Stimulated activated CD4-positive, alpha-beta T cell treated with anti-CD3 and anti-CD28 coated beads, TNF-alpha, amount 100 ng/mL, for 4 hours (primary cell): ENCODE measurements around the gene TSEN54.
A peak's percentile ranks its signal among the peaks of the same experiment; 100 is the strongest.
"Not testable (repeated sequence)": the region's sequence is repeated elsewhere in the genome, so short reads cannot be mapped to it uniquely, and the experiment has no call there.

Source experiments
- DNase-seq, 3 experiments: peaks; one replicate each; pipeline ENCODE4 v3.0.0-alpha.2; 2020; ENCODE audit warnings: low read depth in 3 of 3

The TSEN54 gene

GRCh38 chr17:75518201-75518600, 1.9 kb downstream of the TSEN54 start:
- no peak for DNase-seq

GRCh38 chr17:75518983-75519537, 2.7 kb downstream of the TSEN54 start:
- DNase-seq: no peak

GRCh38 chr17:75520413-75520812, 4.1 kb downstream of the TSEN54 start:
- not testable (repeated sequence) for DNase-seq

- DNase-seq: no peak
Observed at GRCh38 chr17:75521290-75521689, 5.0 kb downstream of the TSEN54 start.

- DNase-seq: no peak
Observed at GRCh38 chr17:75521951-75522727, 5.8 kb downstream of the TSEN54 start.

GRCh38 chr17:75523647-75524046, 7.3 kb downstream of the TSEN54 start:
- no peak for DNase-seq

- DNase-seq: no peak
Observed at GRCh38 chr17:75524269-75524969, 8.1 kb downstream of the TSEN54 start.

GRCh38 chr17:75524970-75525805, 8.9 kb downstream of the TSEN54 start, which contains the start of gene LLGL2:
TSS of gene LLGL2 (plus strand) at chr17:75525697. CDS start at chr17:75543427, 17,730 bp downstream.
- DNase-seq: peak; percentile 62 to 75 (median 68)

GRCh38 chr17:75525806-75526554, 9.7 kb downstream of the TSEN54 start:
- no peak for DNase-seq

- DNase-seq: no peak
Observed at GRCh38 chr17:75526555-75527270, 10.4 kb downstream of the TSEN54 start.

- no peak for DNase-seq
Observed at GRCh38 chr17:75530837-75531720, 14.8 kb downstream of the TSEN54 start.

- no peak for DNase-seq
Observed at GRCh38 chr17:75531721-75532072, 15.4 kb downstream of the TSEN54 start.

GRCh38 chr17:75535119-75535537, 18.8 kb downstream of the TSEN54 start:
- DNase-seq: peak in 1 of 3 experiments; percentile 28

- DNase-seq: no peak
Observed at GRCh38 chr17:75535871-75536270, 19.5 kb downstream of the TSEN54 start.

- DNase-seq: no peak
Observed at GRCh38 chr17:75536366-75536765, 20.0 kb downstream of the TSEN54 start.

GRCh38 chr17:75539967-75540729, 23.8 kb downstream of the TSEN54 start:
- DNase-seq: no peak

- no peak for DNase-seq
Observed at GRCh38 chr17:75540923-75541503, 24.7 kb downstream of the TSEN54 start.

- DNase-seq: no peak
Observed at GRCh38 chr17:75542229-75542628, 25.9 kb downstream of the TSEN54 start.
